GM23338 (cell line): ENCODE measurements around the gene PDCD10. TPM values are rescaled to one million over a fixed set of nuclear protein-coding genes. Genes with fewer than 3 reads are reported as not detected.

ENCODE experiments used
- ATAC-seq: fragments of 200-7000 bp; cut with Tn5 transposase; 3 replicates; pipeline ENCODE4 v1.9.1; 2020
- DNase-seq: peaks from one replicate; pipeline ENCODE4 v3.0.0-alpha.2; 2015; ENCODE audit warnings: low spot score
- H2AFZ ChIP-seq: fragments of 200-600 bp; sonication (generic); 2 replicates; pipeline ENCODE4 v1.8.0; 2016; ENCODE audit warnings: antibody characterized with exemption, mild to moderate bottlenecking, moderate library complexity
- H3F3A ChIP-seq: fragments of 200-600 bp; sonication (generic); replicated peaks from 2 replicates; pipeline ENCODE4 v1.8.0; 2017; ENCODE audit warnings: antibody characterized with exemption, mixed run types, low read depth
- H3K27ac ChIP-seq: fragments of 200-600 bp; sonication (generic); 2 replicates; pipeline ENCODE4 v1.6.1; 2016; ENCODE audit warnings: low read depth
- H3K27me3 ChIP-seq: fragments of 200-600 bp; sonication (generic); 2 replicates; pipeline ENCODE4 v1.8.0; 2016; ENCODE audit warnings: mild to moderate bottlenecking, mixed run types, moderate library complexity; ENCODE audit not compliant: insufficient read depth
- H3K36me3 ChIP-seq: fragments of 200-600 bp; sonication (generic); 2 replicates; pipeline ENCODE4 v1.8.0; 2016; ENCODE audit warnings: mild to moderate bottlenecking; ENCODE audit not compliant: insufficient read depth
- H3K4me1 ChIP-seq: fragments of 200-600 bp; sonication (generic); 2 replicates; pipeline ENCODE4 v1.8.0; 2016; ENCODE audit warnings: mild to moderate bottlenecking, moderate library complexity; ENCODE audit not compliant: insufficient read depth
- H3K4me2 ChIP-seq: fragments of 200-600 bp; sonication (generic); 2 replicates; pipeline ENCODE4 v1.7.1; 2017; ENCODE audit warnings: mixed run types
- H3K4me3 ChIP-seq: fragments of 200-600 bp; sonication (generic); 2 replicates; pipeline ENCODE4 v1.6.1; 2016; ENCODE audit warnings: mixed run types
- H3K79me2 ChIP-seq: fragments of 200-600 bp; sonication (generic); replicated peaks from 2 replicates; pipeline ENCODE4 v1.8.0; 2017; ENCODE audit warnings: mild to moderate bottlenecking; ENCODE audit not compliant: insufficient read depth
- H3K9me2 ChIP-seq: fragments of 200-600 bp; sonication (generic); 2 replicates; pipeline ENCODE4 v1.8.0; 2017; ENCODE audit not compliant: insufficient read depth
- H4K20me1 ChIP-seq: fragments of 200-600 bp; sonication (generic); replicated peaks from 2 replicates; pipeline ENCODE4 v1.8.0; 2017; ENCODE audit warnings: mild to moderate bottlenecking; ENCODE audit not compliant: insufficient read depth
- H3K27ac Mint-ChIP-seq: 2 replicates; pipeline ENCODE4 v1.8.0; 2020; ENCODE audit warnings: inconsistent platforms, mild to moderate bottlenecking, moderate library complexity, mixed read lengths
- H3K27me3 Mint-ChIP-seq: 3 replicates; pipeline ENCODE4 v1.8.0; 2022; ENCODE audit warnings: low read depth, mild to moderate bottlenecking, moderate library complexity, mixed read lengths, inconsistent platforms; ENCODE audit not compliant: insufficient read depth, poor library complexity
- H3K36me3 Mint-ChIP-seq: 3 replicates; pipeline ENCODE4 v1.8.0; 2021; ENCODE audit warnings: low read depth, mild to moderate bottlenecking, inconsistent platforms, moderate library complexity, mixed read lengths
- H3K4me1 Mint-ChIP-seq: 3 replicates; pipeline ENCODE4 v1.8.0; 2020; ENCODE audit warnings: mild to moderate bottlenecking, inconsistent platforms, mixed read lengths
- H3K4me3 Mint-ChIP-seq: 3 replicates; pipeline ENCODE4 v1.8.0; 2021; ENCODE audit warnings: moderate library complexity, mild to moderate bottlenecking, inconsistent platforms, mixed read lengths
- H3K9me3 Mint-ChIP-seq: 3 replicates; pipeline ENCODE4 v1.8.0; 2020; ENCODE audit warnings: moderate library complexity, mild to moderate bottlenecking, inconsistent platforms, mixed read lengths
- CREB1 ChIP-seq: fragments of 250-450 bp; sonication (Bioruptor Pico); IDR thresholded peaks from 2 replicates; pipeline ENCODE4 v1.5.0; 2020; ENCODE audit warnings: low read depth, mild to moderate bottlenecking, moderate library complexity
- EZH2 ChIP-seq: fragments of 200-600 bp; sonication (generic); IDR thresholded peaks from one replicate; pipeline ENCODE4 v1.8.0; 2017; ENCODE audit warnings: antibody characterized with exemption, mild to moderate bottlenecking, low read depth; ENCODE audit not compliant: unreplicated experiment
- EZH2phosphoT487 ChIP-seq: fragments of 200-600 bp; sonication (generic); IDR thresholded peaks from one replicate; pipeline ENCODE4 v1.8.1; 2018; ENCODE audit warnings: antibody characterized with exemption; ENCODE audit not compliant: unreplicated experiment
- JUNB ChIP-seq: IDR thresholded peaks from one replicate; pipeline ENCODE4 v1.6.1; 2016; ENCODE audit warnings: antibody characterized with exemption; ENCODE audit not compliant: unreplicated experiment
- NANOG ChIP-seq: IDR thresholded peaks from 2 replicates; pipeline ENCODE4 v1.6.1; 2016; ENCODE audit warnings: antibody characterized with exemption, borderline replicate concordance
- POLR2AphosphoS5 ChIP-seq: IDR thresholded peaks from 2 replicates; pipeline ENCODE4 v1.6.1; 2016; ENCODE audit warnings: antibody characterized with exemption, low read depth
- STAT1 ChIP-seq: IDR thresholded peaks from one replicate; pipeline ENCODE4 v1.6.1; 2016; ENCODE audit warnings: antibody characterized with exemption; ENCODE audit not compliant: unreplicated experiment
- ZNF114 ChIP-seq: fragments of 250-450 bp; sonication (Bioruptor Pico); IDR thresholded peaks from 2 replicates; pipeline ENCODE4 v1.5.0; 2020; ENCODE audit warnings: mild to moderate bottlenecking, moderate library complexity
- ZNF331 ChIP-seq: fragments of 250-450 bp; sonication (Bioruptor Pico); IDR thresholded peaks from 2 replicates; pipeline ENCODE4 v1.5.0; 2020; ENCODE audit warnings: low read depth, mild to moderate bottlenecking, moderate library complexity
- polyA plus RNA-seq: library from polyadenylated mRNA; unstranded; fragments of >200 nt; fragmentation: Nextera tagmentation; extraction: Ambion mirVana; gene quantifications from 2 replicates; pipeline ENCODE4 v1.2.1, GENCODE V29; 2016
- total RNA-seq: library from RNA; depleted of rRNA; stranded (reverse); fragments of >200 nt; shearing (Covaris generic); gene quantifications from 2 replicates; pipeline ENCODE4 v1.2.3, GENCODE V29; 2014
- TF ChIP-seq, protein P1 (sequence below): IDR thresholded peaks from one replicate; pipeline ENCODE4 v1.6.1; 2018; ENCODE audit warnings: antibody characterized with exemption; ENCODE audit not compliant: unreplicated experiment
- TF ChIP-seq, protein P2 (sequence below): IDR thresholded peaks from 2 replicates; pipeline ENCODE4 v1.6.1; 2016; ENCODE audit warnings: antibody characterized with exemption
- TF ChIP-seq, protein P3 (sequence below), 2 experiments: fragments of 200-600 bp in 1 of 2; sonication (generic) in 1 of 2; conservative IDR thresholded peaks; 2 replicates each; pipeline versions ENCODE4 v1.5.1 to v1.6.1; 2016 to 2017; ENCODE audit warnings: antibody characterized with exemption in 2 of 2, low read depth in 2 of 2, mild to moderate bottlenecking in 2 of 2, moderate library complexity in 1 of 2

Gene PDCD10
- total and polyA plus RNA-seq, 2 experiments from 2014 or later: 95.2 to 125 TPM

DNA sequence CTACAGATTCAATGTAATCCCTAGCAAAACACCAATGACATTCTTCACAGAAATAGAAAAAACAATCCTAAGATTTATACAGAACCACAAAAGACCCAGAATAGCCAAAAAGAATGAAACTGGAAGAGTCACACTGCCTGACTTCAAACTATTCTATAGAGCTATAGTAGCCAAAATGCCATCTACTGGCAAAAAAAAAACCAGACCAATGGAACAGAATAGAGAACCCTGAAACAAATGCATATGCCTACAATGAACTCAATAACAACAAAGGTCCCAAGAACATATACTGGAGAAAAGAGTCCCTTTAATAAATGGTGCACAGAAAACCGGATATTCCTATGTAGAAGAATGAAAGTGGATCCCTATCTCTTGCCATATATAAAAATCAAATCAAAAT is 19.8 kb downstream of the PDCD10 start:
- no peaks in the 10 kb centered on the region for H3K4me1 ChIP-seq
- peaks cover 57% of the 10 kb centered on the region for H3K36me3 Mint-ChIP-seq
- peaks cover 12% of the 10 kb centered on the region for H3K4me1 Mint-ChIP-seq
- H4K20me1 ChIP-seq: no peaks in the 10 kb centered on the region; the same call in 1 of the 2 replicates
- H3K9me3 Mint-ChIP-seq: no peaks in the 10 kb centered on the region
- H3F3A ChIP-seq: no peaks in the 10 kb centered on the region
- H3K27ac ChIP-seq: no peak overlapping the region
- H2AFZ ChIP-seq: no peak overlapping the region
- ATAC-seq (no peak), DNase-seq (no peak)
- TF ChIP-seq NANOG (no peak), ZNF114 (CRISPR knock-in tag) (no peak), STAT1 (no peak), EZH2 (no peak), CREB1 (no peak), JUNB (no peak), ZNF331 (CRISPR knock-in tag) (no peak), EZH2phosphoT487 (no peak)
- TF ChIP-seq, protein P1, sequence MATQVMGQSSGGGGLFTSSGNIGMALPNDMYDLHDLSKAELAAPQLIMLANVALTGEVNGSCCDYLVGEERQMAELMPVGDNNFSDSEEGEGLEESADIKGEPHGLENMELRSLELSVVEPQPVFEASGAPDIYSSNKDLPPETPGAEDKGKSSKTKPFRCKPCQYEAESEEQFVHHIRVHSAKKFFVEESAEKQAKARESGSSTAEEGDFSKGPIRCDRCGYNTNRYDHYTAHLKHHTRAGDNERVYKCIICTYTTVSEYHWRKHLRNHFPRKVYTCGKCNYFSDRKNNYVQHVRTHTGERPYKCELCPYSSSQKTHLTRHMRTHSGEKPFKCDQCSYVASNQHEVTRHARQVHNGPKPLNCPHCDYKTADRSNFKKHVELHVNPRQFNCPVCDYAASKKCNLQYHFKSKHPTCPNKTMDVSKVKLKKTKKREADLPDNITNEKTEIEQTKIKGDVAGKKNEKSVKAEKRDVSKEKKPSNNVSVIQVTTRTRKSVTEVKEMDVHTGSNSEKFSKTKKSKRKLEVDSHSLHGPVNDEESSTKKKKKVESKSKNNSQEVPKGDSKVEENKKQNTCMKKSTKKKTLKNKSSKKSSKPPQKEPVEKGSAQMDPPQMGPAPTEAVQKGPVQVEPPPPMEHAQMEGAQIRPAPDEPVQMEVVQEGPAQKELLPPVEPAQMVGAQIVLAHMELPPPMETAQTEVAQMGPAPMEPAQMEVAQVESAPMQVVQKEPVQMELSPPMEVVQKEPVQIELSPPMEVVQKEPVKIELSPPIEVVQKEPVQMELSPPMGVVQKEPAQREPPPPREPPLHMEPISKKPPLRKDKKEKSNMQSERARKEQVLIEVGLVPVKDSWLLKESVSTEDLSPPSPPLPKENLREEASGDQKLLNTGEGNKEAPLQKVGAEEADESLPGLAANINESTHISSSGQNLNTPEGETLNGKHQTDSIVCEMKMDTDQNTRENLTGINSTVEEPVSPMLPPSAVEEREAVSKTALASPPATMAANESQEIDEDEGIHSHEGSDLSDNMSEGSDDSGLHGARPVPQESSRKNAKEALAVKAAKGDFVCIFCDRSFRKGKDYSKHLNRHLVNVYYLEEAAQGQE: no peak
- no peak overlapping the region for H3K27ac Mint-ChIP-seq
- H3K27me3 Mint-ChIP-seq: no peaks in the 10 kb centered on the region
- no peak overlapping the region for H3K4me3 ChIP-seq
- H3K79me2 ChIP-seq: peaks cover 98% of the 10 kb centered on the region
- H3K4me2 ChIP-seq: no peak overlapping the region
- no peak overlapping the region for H3K4me3 Mint-ChIP-seq
- H3K9me2 ChIP-seq: peaks cover 7% of the 10 kb centered on the region; the same call in 1 of the 2 replicates
- no peaks in the 10 kb centered on the region for H3K27me3 ChIP-seq
- H3K36me3 ChIP-seq: peaks cover 3% of the 10 kb centered on the region

DNA sequence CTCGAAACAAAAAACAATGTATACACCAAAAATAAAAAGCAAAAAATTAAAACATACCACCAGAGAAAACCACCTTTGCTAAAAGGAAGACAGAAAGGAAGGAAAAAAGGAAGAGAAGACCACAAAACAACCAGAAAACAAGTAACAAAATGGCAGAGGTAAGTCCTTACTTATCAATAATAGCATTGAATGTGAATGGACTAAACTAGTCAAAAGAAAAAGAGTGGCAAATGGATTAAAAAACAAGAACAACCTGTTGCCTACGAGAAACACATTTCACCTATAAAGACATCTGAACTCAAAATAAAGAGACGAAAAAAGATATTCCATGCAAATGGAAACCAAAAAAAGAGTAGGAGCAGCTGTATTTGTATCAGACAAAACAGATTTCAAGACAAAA is 22.2 kb downstream of the PDCD10 start:
- no peak overlapping the region for H3K4me3 Mint-ChIP-seq
- no peaks in the 10 kb centered on the region for H3K9me3 Mint-ChIP-seq
- peaks cover 22% of the 10 kb centered on the region for H3K4me1 Mint-ChIP-seq
- H3K27me3 Mint-ChIP-seq: no peaks in the 10 kb centered on the region
- no peak overlapping the region; the same call in 1 of the 2 replicates for H3K27ac Mint-ChIP-seq
- H3K4me1 ChIP-seq: no peaks in the 10 kb centered on the region
- H4K20me1 ChIP-seq: no peaks in the 10 kb centered on the region; the same call in 1 of the 2 replicates
- no peak overlapping the region for H3K4me3 ChIP-seq
- H3K4me2 ChIP-seq: no peak overlapping the region
- DNase-seq (no peak), ATAC-seq (no peak)
- H3K36me3 ChIP-seq: no peaks in the 10 kb centered on the region
- H3F3A ChIP-seq: no peaks in the 10 kb centered on the region
- H3K27me3 ChIP-seq: no peaks in the 10 kb centered on the region
- peaks cover 50% of the 10 kb centered on the region for H3K36me3 Mint-ChIP-seq
- H3K27ac ChIP-seq: no peak overlapping the region
- H3K79me2 ChIP-seq: peaks cover 91% of the 10 kb centered on the region
- peaks cover 7% of the 10 kb centered on the region; the same call in 1 of the 2 replicates for H3K9me2 ChIP-seq
- no peak overlapping the region for H2AFZ ChIP-seq
- TF ChIP-seq JUNB (no peak), POLR2AphosphoS5 (no peak), STAT1 (no peak), EZH2phosphoT487 (no peak), NANOG (no peak)
- TF ChIP-seq, protein P2, sequence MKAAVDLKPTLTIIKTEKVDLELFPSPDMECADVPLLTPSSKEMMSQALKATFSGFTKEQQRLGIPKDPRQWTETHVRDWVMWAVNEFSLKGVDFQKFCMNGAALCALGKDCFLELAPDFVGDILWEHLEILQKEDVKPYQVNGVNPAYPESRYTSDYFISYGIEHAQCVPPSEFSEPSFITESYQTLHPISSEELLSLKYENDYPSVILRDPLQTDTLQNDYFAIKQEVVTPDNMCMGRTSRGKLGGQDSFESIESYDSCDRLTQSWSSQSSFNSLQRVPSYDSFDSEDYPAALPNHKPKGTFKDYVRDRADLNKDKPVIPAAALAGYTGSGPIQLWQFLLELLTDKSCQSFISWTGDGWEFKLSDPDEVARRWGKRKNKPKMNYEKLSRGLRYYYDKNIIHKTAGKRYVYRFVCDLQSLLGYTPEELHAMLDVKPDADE: no peak
- TF ChIP-seq, protein P3, sequence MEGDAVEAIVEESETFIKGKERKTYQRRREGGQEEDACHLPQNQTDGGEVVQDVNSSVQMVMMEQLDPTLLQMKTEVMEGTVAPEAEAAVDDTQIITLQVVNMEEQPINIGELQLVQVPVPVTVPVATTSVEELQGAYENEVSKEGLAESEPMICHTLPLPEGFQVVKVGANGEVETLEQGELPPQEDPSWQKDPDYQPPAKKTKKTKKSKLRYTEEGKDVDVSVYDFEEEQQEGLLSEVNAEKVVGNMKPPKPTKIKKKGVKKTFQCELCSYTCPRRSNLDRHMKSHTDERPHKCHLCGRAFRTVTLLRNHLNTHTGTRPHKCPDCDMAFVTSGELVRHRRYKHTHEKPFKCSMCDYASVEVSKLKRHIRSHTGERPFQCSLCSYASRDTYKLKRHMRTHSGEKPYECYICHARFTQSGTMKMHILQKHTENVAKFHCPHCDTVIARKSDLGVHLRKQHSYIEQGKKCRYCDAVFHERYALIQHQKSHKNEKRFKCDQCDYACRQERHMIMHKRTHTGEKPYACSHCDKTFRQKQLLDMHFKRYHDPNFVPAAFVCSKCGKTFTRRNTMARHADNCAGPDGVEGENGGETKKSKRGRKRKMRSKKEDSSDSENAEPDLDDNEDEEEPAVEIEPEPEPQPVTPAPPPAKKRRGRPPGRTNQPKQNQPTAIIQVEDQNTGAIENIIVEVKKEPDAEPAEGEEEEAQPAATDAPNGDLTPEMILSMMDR (conservative IDR thresholded peaks at IDR 0.05; ENCODE audit: low read depth in 2 of 2): no peak
